Mesendoderm (in vitro differentiated cells): ENCODE results near the gene WNT3A.

ENCODE experiments used
- DNase-seq: peaks from one replicate; pipeline ENCODE4 v3.0.0; 2013
- H2AK5ac ChIP-seq: 2 replicates; pipeline ENCODE4 v1.6.1; 2013; ENCODE audit warnings: low read length, inconsistent platforms
- H2BK120ac ChIP-seq: 2 replicates; pipeline ENCODE4 v1.6.1; 2013; ENCODE audit warnings: low read depth, mild to moderate bottlenecking, low read length, moderate library complexity, mixed read lengths
- H2BK15ac ChIP-seq: replicated peaks from 2 replicates; pipeline ENCODE4 v1.6.1; 2013; ENCODE audit warnings: low read depth, mild to moderate bottlenecking, moderate library complexity
- H2BK5ac ChIP-seq: 2 replicates; pipeline ENCODE4 v1.6.1; 2013; ENCODE audit warnings: low read length, inconsistent platforms
- H3K18ac ChIP-seq: 2 replicates; pipeline ENCODE4 v1.6.1; 2013; ENCODE audit warnings: mild to moderate bottlenecking, low read length, mixed read lengths
- H3K23ac ChIP-seq: one replicate; pipeline ENCODE4 v1.6.1; 2013; ENCODE audit warnings: low read length
- H3K27ac ChIP-seq: 2 replicates; pipeline ENCODE4 v1.5.1; 2013; ENCODE audit warnings: low read depth, mild to moderate bottlenecking, inconsistent platforms, low read length, moderate library complexity
- H3K27me3 ChIP-seq: 2 replicates; pipeline ENCODE4 v1.6.1; 2013; ENCODE audit warnings: low read length, control low read depth, mild to moderate bottlenecking, inconsistent platforms; ENCODE audit not compliant: insufficient read depth, poor library complexity
- H3K36me3 ChIP-seq: 2 replicates; pipeline ENCODE4 v1.6.1; 2013; ENCODE audit warnings: low read length, inconsistent platforms; ENCODE audit not compliant: control insufficient read depth, insufficient read depth
- H3K4ac ChIP-seq: one replicate; pipeline ENCODE4 v1.6.1; 2013; ENCODE audit warnings: low read depth, mild to moderate bottlenecking, low read length, moderate library complexity
- H3K4me1 ChIP-seq: 2 replicates; pipeline ENCODE4 v1.6.1; 2013; ENCODE audit warnings: low read depth, low read length, inconsistent platforms; ENCODE audit not compliant: control insufficient read depth
- H3K4me2 ChIP-seq: 2 replicates; pipeline ENCODE4 v1.6.1; 2013; ENCODE audit warnings: low read length
- H3K4me3 ChIP-seq: 2 replicates; pipeline ENCODE4 v1.5.1; 2013; ENCODE audit warnings: mild to moderate bottlenecking, low read length
- H3K56ac ChIP-seq: one replicate; pipeline ENCODE4 v1.6.1; 2013; ENCODE audit warnings: low read length
- H3K79me1 ChIP-seq: 2 replicates; pipeline ENCODE4 v1.6.1; 2013; ENCODE audit warnings: low read length, inconsistent platforms
- H3K79me2 ChIP-seq: 2 replicates; pipeline ENCODE4 v1.6.1; 2013; ENCODE audit warnings: mild to moderate bottlenecking, low read length; ENCODE audit not compliant: control insufficient read depth, insufficient read depth
- H3K9ac ChIP-seq: 2 replicates; pipeline ENCODE4 v1.6.1; 2013; ENCODE audit warnings: low read length, inconsistent platforms
- H4K5ac ChIP-seq: one replicate; pipeline ENCODE4 v1.6.1; 2013; ENCODE audit warnings: low read length
- H4K8ac ChIP-seq: one replicate; pipeline ENCODE4 v1.6.1; 2013; ENCODE audit warnings: low read depth, mild to moderate bottlenecking, control low read depth, low read length, moderate library complexity
- WGBS: extraction: QIAGEN DNeasy Blood & Tissue Kit; methylation state at CpG from one replicate; pipeline ENCODE4 v1.1.7; 2013; ENCODE audit warnings: low lambda C conversion rate, missing lambda C conversion rate; ENCODE audit not compliant: insufficient coverage; ENCODE audit errors: extremely low coverage; 5-methylcytosine and 5-hydroxymethylcytosine counted together

The WNT3A gene

GRCh38 chr1:228046421-228047182, 39.8 kb downstream of the WNT3A start:
- Histone ChIP-seq H4K5ac (no peak overlapping the region), H3K18ac (no peak overlapping the region), H3K23ac (no peak overlapping the region), H3K27me3 (no peaks in the 10 kb centered on the region), H2BK120ac (no peak overlapping the region), H3K27ac (no peak overlapping the region), H3K36me3 (no peaks in the 10 kb centered on the region), H2BK15ac (no peak overlapping the region), H3K4ac (no peak overlapping the region), H2BK5ac (no peak overlapping the region), H3K4me1 (no peaks in the 10 kb centered on the region), H4K8ac (no peak overlapping the region), H3K9ac (no peak overlapping the region), H3K56ac (no peak overlapping the region), H3K4me2 (no peak overlapping the region), H3K79me2 (no peaks in the 10 kb centered on the region), H2AK5ac (no peak overlapping the region), H3K79me1 (no peaks in the 10 kb centered on the region), H3K4me3 (no peak overlapping the region)
- no peak for DNase-seq
- no CpG with 5 or more reads among the region's 8 CpGs for WGBS

GRCh38 chr1:228047183-228047466, 40.3 kb downstream of the WNT3A start:
- Histone ChIP-seq H3K27me3 (no peaks in the 10 kb centered on the region), H3K36me3 (no peaks in the 10 kb centered on the region), H2BK5ac (no peak overlapping the region), H2AK5ac (no peak overlapping the region), H3K9ac (no peak overlapping the region), H3K23ac (no peak overlapping the region), H3K18ac (no peak overlapping the region), H2BK15ac (no peak overlapping the region), H3K4ac (no peak overlapping the region), H3K56ac (peak overlapping the region; percentile 15), H3K4me3 (no peak overlapping the region), H4K8ac (no peak overlapping the region), H2BK120ac (no peak overlapping the region), H3K4me1 (no peaks in the 10 kb centered on the region), H4K5ac (no peak overlapping the region), H3K27ac (no peak overlapping the region), H3K79me2 (no peaks in the 10 kb centered on the region), H3K79me1 (no peaks in the 10 kb centered on the region), H3K4me2 (no peak overlapping the region)
- WGBS = no CpG with 5 or more reads among the region's 7 CpGs
- no peak for DNase-seq

GRCh38 chr1:228048120-228048519, 41.3 kb downstream of the WNT3A start:
- no peak overlapping the region for H3K23ac ChIP-seq
- H3K27me3 ChIP-seq = no peaks in the 10 kb centered on the region
- no peak overlapping the region for H3K4ac ChIP-seq
- H3K79me1 ChIP-seq = no peaks in the 10 kb centered on the region
- H3K4me2 ChIP-seq = no peak overlapping the region
- no peak overlapping the region for H3K18ac ChIP-seq
- no peaks in the 10 kb centered on the region for H3K79me2 ChIP-seq
- H2BK15ac ChIP-seq = no peak overlapping the region
- H3K4me1 ChIP-seq = no peaks in the 10 kb centered on the region
- no peak overlapping the region for H4K8ac ChIP-seq
- H3K36me3 ChIP-seq = no peaks in the 10 kb centered on the region
- H2AK5ac ChIP-seq = no peak overlapping the region
- H3K9ac ChIP-seq = no peak overlapping the region
- no peak overlapping the region for H4K5ac ChIP-seq
- WGBS = no CpG with 5 or more reads among the region's 5 CpGs
- H3K4me3 ChIP-seq = no peak overlapping the region
- no peak overlapping the region for H3K27ac ChIP-seq
- DNase-seq = no peak
- no peak overlapping the region for H2BK120ac ChIP-seq
- H3K56ac ChIP-seq = no peak overlapping the region
- no peak overlapping the region for H2BK5ac ChIP-seq

GRCh38 chr1:228048659-228049298, 42.0 kb downstream of the WNT3A start:
- Histone ChIP-seq H3K36me3 (no peaks in the 10 kb centered on the region), H4K8ac (no peak overlapping the region), H3K4ac (no peak overlapping the region), H2BK120ac (no peak overlapping the region), H3K4me3 (no peak overlapping the region), H2AK5ac (no peak overlapping the region), H3K4me2 (no peak overlapping the region), H2BK15ac (no peak overlapping the region), H3K27me3 (no peaks in the 10 kb centered on the region), H3K56ac (no peak overlapping the region), H3K23ac (no peak overlapping the region), H3K79me2 (no peaks in the 10 kb centered on the region), H2BK5ac (no peak overlapping the region), H3K27ac (no peak overlapping the region), H3K79me1 (no peaks in the 10 kb centered on the region), H3K4me1 (no peaks in the 10 kb centered on the region), H3K9ac (no peak overlapping the region), H4K5ac (no peak overlapping the region), H3K18ac (no peak overlapping the region)
- DNase-seq = no peak
- WGBS = no CpG with 5 or more reads among the region's 6 CpGs

- no peak overlapping the region for H4K5ac ChIP-seq
- no peak overlapping the region for H2BK15ac ChIP-seq
- no peak overlapping the region for H3K9ac ChIP-seq
- no peak overlapping the region for H3K56ac ChIP-seq
- whole genome bisulfite sequencing = no CpG with 5 or more reads among the region's 30 CpGs
- H3K27me3 ChIP-seq = no peaks in the 10 kb centered on the region
- H3K79me2 ChIP-seq = no peaks in the 10 kb centered on the region
- no peak overlapping the region for H3K4ac ChIP-seq
- no peak overlapping the region for H3K23ac ChIP-seq
- H2AK5ac ChIP-seq = no peak overlapping the region
- DNase-seq = no peak
- H3K79me1 ChIP-seq = no peaks in the 10 kb centered on the region
- no peak overlapping the region for H3K4me2 ChIP-seq
- H3K18ac ChIP-seq = no peak overlapping the region
- H3K27ac ChIP-seq = no peak overlapping the region
- no peaks in the 10 kb centered on the region for H3K4me1 ChIP-seq
- H2BK5ac ChIP-seq = no peak overlapping the region
- H3K4me3 ChIP-seq = no peak overlapping the region
- H4K8ac ChIP-seq = no peak overlapping the region
- H2BK120ac ChIP-seq = no peak overlapping the region
- no peaks in the 10 kb centered on the region for H3K36me3 ChIP-seq
Observed at GRCh38 chr1:228050571-228051231, 43.9 kb downstream of the WNT3A start.
